HEK293 (cell line): ENCODE results near the gene CATSPERZ.
A peak's percentile ranks its signal among the peaks of the same experiment; 100 is the strongest.

Experiments
- EGR2 ChIP-seq: fragments of 450-650 bp; formaldehyde crosslinking; IDR thresholded peaks from 2 replicates; pipeline ENCODE4 v1.5.1; 2016; ENCODE audit warnings: low read depth, missing biosample characterization, missing genetic modification characterization
- FEZF1 ChIP-seq: fragments of 450-650 bp; formaldehyde crosslinking; IDR thresholded peaks from 2 replicates; pipeline ENCODE4 v1.5.1; 2016; ENCODE audit warnings: missing biosample characterization, missing genetic modification characterization
- GFI1B ChIP-seq: fragments of 450-650 bp; formaldehyde crosslinking; IDR thresholded peaks from 2 replicates; pipeline ENCODE4 v1.5.1; 2016; ENCODE audit warnings: missing biosample characterization, missing genetic modification characterization
- GLIS2 ChIP-seq: fragments of 450-650 bp; formaldehyde crosslinking; IDR thresholded peaks from 2 replicates; pipeline ENCODE4 v1.5.1; 2016; ENCODE audit warnings: missing biosample characterization, missing genetic modification characterization
- KLF1 ChIP-seq: fragments of 450-650 bp; formaldehyde crosslinking; IDR thresholded peaks from 2 replicates; pipeline ENCODE4 v1.5.1; 2016; ENCODE audit warnings: missing biosample characterization, missing genetic modification characterization
- MEIS1 ChIP-seq: sonication (generic); formaldehyde crosslinking; IDR thresholded peaks from 2 replicates; pipeline ENCODE4 v1.8.1; 2022; ENCODE audit warnings: missing genetic modification reagents, mild to moderate bottlenecking, borderline replicate concordance
- ZBTB48 ChIP-seq: fragments of 450-650 bp; formaldehyde crosslinking; IDR thresholded peaks from 2 replicates; pipeline ENCODE4 v1.5.1; 2016; ENCODE audit warnings: missing biosample characterization, missing genetic modification characterization
- ZEB2 ChIP-seq: fragments of 450-650 bp; formaldehyde crosslinking; IDR thresholded peaks from 2 replicates; pipeline ENCODE4 v1.5.1; 2016; ENCODE audit warnings: missing biosample characterization, missing genetic modification characterization
- ZFP69B ChIP-seq: fragments of 450-650 bp; formaldehyde crosslinking; IDR thresholded peaks from 2 replicates; pipeline ENCODE4 v1.5.1; 2016; ENCODE audit warnings: missing biosample characterization, missing genetic modification characterization
- ZNF133 ChIP-seq: fragments of 450-650 bp; formaldehyde crosslinking; IDR thresholded peaks from 2 replicates; pipeline ENCODE4 v1.5.1; 2016; ENCODE audit warnings: missing biosample characterization, missing genetic modification characterization
- ZNF214 ChIP-seq: fragments of 450-650 bp; formaldehyde crosslinking; IDR thresholded peaks from 2 replicates; pipeline ENCODE4 v1.5.1; 2017; ENCODE audit warnings: missing biosample characterization, mild to moderate bottlenecking, missing genetic modification characterization, borderline replicate concordance
- ZNF239 ChIP-seq: fragments of 450-650 bp; formaldehyde crosslinking; IDR thresholded peaks from 2 replicates; pipeline ENCODE4 v1.5.1; 2016; ENCODE audit warnings: missing biosample characterization, missing genetic modification characterization
- ZNF266 ChIP-seq: fragments of 450-650 bp; formaldehyde crosslinking; IDR thresholded peaks from 2 replicates; pipeline ENCODE4 v1.5.1; 2016; ENCODE audit warnings: missing biosample characterization, missing genetic modification characterization, low read depth
- ZNF341 ChIP-seq: fragments of 450-650 bp; formaldehyde crosslinking; IDR thresholded peaks from 2 replicates; pipeline ENCODE4; 2016; ENCODE audit warnings: low read depth, missing biosample characterization, missing genetic modification characterization
- ZNF548 ChIP-seq: fragments of 450-650 bp; formaldehyde crosslinking; IDR thresholded peaks from 2 replicates; pipeline ENCODE4 v1.5.1; 2016; ENCODE audit warnings: missing biosample characterization, missing genetic modification characterization
- ZNF626 ChIP-seq: fragments of 450-650 bp; sonication (Bioruptor Pico); formaldehyde crosslinking; IDR thresholded peaks from 2 replicates; pipeline ENCODE4 v1.5.1; 2018; ENCODE audit warnings: missing biosample characterization, missing genetic modification characterization, inconsistent platforms
- ZNF701 ChIP-seq: fragments of 450-650 bp; formaldehyde crosslinking; IDR thresholded peaks from 2 replicates; pipeline ENCODE4 v1.5.1; 2016; ENCODE audit warnings: missing biosample characterization, missing genetic modification characterization
- ZNF776 ChIP-seq: fragments of 450-650 bp; formaldehyde crosslinking; IDR thresholded peaks from 2 replicates; pipeline ENCODE4 v1.5.0; 2017; ENCODE audit warnings: missing biosample characterization, missing genetic modification characterization, borderline replicate concordance
- ZNF785 ChIP-seq: fragments of 450-650 bp; formaldehyde crosslinking; IDR thresholded peaks from 2 replicates; pipeline ENCODE4 v1.5.1; 2016; ENCODE audit warnings: missing biosample characterization, missing genetic modification characterization
- ZNF791 ChIP-seq: fragments of 450-650 bp; formaldehyde crosslinking; IDR thresholded peaks from 2 replicates; pipeline ENCODE4 v1.5.1; 2016; ENCODE audit warnings: missing biosample characterization, missing genetic modification characterization
- TF ChIP-seq, protein P1 (sequence below): fragments of 450-650 bp; formaldehyde crosslinking; conservative IDR thresholded peaks from 2 replicates; pipeline ENCODE4 v1.5.1; 2016; ENCODE audit warnings: low read depth, missing biosample characterization, missing genetic modification characterization
- TF ChIP-seq, protein P2 (sequence below): fragments of 450-650 bp; formaldehyde crosslinking; IDR thresholded peaks from 2 replicates; pipeline ENCODE4 v1.5.1; 2016; ENCODE audit warnings: missing biosample characterization, missing genetic modification characterization, borderline replicate concordance
- TF ChIP-seq, protein P3 (sequence below): fragments of 450-650 bp; formaldehyde crosslinking; IDR thresholded peaks from 2 replicates; pipeline ENCODE4 v1.5.1; 2016; ENCODE audit warnings: missing biosample characterization, missing genetic modification characterization, low read depth
- TF ChIP-seq, protein P4 (sequence below): fragments of 450-650 bp; formaldehyde crosslinking; IDR thresholded peaks from 2 replicates; pipeline ENCODE4 v1.5.1; 2016; ENCODE audit warnings: missing biosample characterization, missing genetic modification characterization
- TF ChIP-seq, protein P5 (sequence below): fragments of 450-650 bp; formaldehyde crosslinking; IDR thresholded peaks from 2 replicates; pipeline ENCODE4 v1.5.1; 2016; ENCODE audit warnings: missing biosample characterization, missing genetic modification characterization

Gene CATSPERZ

DNA sequence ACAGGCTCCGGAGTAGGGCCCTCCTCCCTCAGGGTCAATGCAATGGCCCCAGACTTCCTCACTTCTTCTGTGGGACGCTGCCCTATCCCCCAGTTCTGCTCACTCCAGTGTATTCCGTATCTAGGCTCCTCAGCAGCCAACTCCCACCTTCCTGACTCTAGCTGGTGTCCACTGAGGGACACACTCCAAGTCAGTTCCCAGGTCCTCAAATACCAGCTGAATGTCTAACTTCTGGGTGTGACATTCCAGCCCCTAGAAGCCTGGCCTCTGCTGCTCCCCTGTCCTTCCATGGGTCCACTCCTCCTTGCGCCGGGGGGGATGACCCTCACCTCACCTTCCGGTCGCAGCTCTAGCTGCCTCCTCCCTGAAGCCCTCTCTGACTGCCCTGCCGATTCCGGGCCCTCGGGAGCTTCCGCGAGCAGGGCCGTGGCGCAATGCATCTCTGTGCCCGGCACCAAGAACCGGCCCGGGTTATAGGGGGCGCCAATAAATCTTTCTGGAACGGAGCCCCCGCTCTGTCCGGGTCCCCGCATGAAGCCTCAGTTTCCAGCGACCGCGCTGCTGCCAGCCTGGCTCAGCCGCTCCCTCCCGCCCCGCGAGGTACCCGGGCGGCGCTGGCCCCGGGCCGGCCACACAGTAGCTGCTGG is 31.1 kb upstream of the CATSPERZ start (continued):
- TF ChIP-seq, protein P1, sequence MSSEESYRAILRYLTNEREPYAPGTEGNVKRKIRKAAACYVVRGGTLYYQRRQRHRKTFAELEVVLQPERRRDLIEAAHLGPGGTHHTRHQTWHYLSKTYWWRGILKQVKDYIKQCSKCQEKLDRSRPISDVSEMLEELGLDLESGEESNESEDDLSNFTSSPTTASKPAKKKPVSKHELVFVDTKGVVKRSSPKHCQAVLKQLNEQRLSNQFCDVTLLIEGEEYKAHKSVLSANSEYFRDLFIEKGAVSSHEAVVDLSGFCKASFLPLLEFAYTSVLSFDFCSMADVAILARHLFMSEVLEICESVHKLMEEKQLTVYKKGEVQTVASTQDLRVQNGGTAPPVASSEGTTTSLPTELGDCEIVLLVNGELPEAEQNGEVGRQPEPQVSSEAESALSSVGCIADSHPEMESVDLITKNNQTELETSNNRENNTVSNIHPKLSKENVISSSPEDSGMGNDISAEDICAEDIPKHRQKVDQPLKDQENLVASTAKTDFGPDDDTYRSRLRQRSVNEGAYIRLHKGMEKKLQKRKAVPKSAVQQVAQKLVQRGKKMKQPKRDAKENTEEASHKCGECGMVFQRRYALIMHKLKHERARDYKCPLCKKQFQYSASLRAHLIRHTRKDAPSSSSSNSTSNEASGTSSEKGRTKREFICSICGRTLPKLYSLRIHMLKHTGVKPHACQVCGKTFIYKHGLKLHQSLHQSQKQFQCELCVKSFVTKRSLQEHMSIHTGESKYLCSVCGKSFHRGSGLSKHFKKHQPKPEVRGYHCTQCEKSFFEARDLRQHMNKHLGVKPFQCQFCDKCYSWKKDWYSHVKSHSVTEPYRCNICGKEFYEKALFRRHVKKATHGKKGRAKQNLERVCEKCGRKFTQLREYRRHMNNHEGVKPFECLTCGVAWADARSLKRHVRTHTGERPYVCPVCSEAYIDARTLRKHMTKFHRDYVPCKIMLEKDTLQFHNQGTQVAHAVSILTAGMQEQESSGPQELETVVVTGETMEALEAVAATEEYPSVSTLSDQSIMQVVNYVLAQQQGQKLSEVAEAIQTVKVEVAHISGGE (tag by site-specific recombination): 0 out of 2 replicates have a peak, but pooled peaks have one; percentile 11
- no peak for TF ChIP-seq ZNF548 (tag by site-specific recombination)
- TF ChIP-seq ZNF341 (tag by site-specific recombination): 0 out of 2 replicates have a peak, but pooled peaks have one; percentile 49
- no peak for TF ChIP-seq ZNF626 (tag by site-specific recombination)
- TF ChIP-seq ZNF701 (tag by site-specific recombination): no peak
- TF ChIP-seq, protein P2, sequence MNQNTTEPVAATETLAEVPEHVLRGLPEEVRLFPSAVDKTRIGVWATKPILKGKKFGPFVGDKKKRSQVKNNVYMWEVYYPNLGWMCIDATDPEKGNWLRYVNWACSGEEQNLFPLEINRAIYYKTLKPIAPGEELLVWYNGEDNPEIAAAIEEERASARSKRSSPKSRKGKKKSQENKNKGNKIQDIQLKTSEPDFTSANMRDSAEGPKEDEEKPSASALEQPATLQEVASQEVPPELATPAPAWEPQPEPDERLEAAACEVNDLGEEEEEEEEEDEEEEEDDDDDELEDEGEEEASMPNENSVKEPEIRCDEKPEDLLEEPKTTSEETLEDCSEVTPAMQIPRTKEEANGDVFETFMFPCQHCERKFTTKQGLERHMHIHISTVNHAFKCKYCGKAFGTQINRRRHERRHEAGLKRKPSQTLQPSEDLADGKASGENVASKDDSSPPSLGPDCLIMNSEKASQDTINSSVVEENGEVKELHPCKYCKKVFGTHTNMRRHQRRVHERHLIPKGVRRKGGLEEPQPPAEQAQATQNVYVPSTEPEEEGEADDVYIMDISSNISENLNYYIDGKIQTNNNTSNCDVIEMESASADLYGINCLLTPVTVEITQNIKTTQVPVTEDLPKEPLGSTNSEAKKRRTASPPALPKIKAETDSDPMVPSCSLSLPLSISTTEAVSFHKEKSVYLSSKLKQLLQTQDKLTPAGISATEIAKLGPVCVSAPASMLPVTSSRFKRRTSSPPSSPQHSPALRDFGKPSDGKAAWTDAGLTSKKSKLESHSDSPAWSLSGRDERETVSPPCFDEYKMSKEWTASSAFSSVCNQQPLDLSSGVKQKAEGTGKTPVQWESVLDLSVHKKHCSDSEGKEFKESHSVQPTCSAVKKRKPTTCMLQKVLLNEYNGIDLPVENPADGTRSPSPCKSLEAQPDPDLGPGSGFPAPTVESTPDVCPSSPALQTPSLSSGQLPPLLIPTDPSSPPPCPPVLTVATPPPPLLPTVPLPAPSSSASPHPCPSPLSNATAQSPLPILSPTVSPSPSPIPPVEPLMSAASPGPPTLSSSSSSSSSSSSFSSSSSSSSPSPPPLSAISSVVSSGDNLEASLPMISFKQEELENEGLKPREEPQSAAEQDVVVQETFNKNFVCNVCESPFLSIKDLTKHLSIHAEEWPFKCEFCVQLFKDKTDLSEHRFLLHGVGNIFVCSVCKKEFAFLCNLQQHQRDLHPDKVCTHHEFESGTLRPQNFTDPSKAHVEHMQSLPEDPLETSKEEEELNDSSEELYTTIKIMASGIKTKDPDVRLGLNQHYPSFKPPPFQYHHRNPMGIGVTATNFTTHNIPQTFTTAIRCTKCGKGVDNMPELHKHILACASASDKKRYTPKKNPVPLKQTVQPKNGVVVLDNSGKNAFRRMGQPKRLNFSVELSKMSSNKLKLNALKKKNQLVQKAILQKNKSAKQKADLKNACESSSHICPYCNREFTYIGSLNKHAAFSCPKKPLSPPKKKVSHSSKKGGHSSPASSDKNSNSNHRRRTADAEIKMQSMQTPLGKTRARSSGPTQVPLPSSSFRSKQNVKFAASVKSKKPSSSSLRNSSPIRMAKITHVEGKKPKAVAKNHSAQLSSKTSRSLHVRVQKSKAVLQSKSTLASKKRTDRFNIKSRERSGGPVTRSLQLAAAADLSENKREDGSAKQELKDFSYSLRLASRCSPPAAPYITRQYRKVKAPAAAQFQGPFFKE (tag by site-specific recombination): no peak
- TF ChIP-seq, protein P3, sequence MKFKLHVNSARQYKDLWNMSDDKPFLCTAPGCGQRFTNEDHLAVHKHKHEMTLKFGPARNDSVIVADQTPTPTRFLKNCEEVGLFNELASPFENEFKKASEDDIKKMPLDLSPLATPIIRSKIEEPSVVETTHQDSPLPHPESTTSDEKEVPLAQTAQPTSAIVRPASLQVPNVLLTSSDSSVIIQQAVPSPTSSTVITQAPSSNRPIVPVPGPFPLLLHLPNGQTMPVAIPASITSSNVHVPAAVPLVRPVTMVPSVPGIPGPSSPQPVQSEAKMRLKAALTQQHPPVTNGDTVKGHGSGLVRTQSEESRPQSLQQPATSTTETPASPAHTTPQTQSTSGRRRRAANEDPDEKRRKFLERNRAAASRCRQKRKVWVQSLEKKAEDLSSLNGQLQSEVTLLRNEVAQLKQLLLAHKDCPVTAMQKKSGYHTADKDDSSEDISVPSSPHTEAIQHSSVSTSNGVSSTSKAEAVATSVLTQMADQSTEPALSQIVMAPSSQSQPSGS (tag by site-specific recombination): no peak
- no peak for TF ChIP-seq ZNF214
- TF ChIP-seq MEIS1 (CRISPR knock-in tag): no peak; the same call in 1 of the 2 replicates
- TF ChIP-seq ZNF133: no peak
- TF ChIP-seq ZBTB48 (tag by site-specific recombination): 0 out of 2 replicates have a peak, but pooled peaks have one; percentile 8
- TF ChIP-seq ZNF785 (tag by site-specific recombination): no peak
- TF ChIP-seq, protein P4, sequence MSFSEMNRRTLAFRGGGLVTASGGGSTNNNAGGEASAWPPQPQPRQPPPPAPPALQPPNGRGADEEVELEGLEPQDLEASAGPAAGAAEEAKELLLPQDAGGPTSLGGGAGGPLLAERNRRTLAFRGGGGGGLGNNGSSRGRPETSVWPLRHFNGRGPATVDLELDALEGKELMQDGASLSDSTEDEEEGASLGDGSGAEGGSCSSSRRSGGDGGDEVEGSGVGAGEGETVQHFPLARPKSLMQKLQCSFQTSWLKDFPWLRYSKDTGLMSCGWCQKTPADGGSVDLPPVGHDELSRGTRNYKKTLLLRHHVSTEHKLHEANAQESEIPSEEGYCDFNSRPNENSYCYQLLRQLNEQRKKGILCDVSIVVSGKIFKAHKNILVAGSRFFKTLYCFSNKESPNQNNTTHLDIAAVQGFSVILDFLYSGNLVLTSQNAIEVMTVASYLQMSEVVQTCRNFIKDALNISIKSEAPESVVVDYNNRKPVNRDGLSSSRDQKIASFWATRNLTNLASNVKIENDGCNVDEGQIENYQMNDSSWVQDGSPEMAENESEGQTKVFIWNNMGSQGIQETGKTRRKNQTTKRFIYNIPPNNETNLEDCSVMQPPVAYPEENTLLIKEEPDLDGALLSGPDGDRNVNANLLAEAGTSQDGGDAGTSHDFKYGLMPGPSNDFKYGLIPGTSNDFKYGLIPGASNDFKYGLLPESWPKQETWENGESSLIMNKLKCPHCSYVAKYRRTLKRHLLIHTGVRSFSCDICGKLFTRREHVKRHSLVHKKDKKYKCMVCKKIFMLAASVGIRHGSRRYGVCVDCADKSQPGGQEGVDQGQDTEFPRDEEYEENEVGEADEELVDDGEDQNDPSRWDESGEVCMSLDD (tag by site-specific recombination): no peak
- no peak for TF ChIP-seq EGR2 (tag by site-specific recombination)
- TF ChIP-seq ZNF239 (tag by site-specific recombination): no peak
- TF ChIP-seq, protein P5, sequence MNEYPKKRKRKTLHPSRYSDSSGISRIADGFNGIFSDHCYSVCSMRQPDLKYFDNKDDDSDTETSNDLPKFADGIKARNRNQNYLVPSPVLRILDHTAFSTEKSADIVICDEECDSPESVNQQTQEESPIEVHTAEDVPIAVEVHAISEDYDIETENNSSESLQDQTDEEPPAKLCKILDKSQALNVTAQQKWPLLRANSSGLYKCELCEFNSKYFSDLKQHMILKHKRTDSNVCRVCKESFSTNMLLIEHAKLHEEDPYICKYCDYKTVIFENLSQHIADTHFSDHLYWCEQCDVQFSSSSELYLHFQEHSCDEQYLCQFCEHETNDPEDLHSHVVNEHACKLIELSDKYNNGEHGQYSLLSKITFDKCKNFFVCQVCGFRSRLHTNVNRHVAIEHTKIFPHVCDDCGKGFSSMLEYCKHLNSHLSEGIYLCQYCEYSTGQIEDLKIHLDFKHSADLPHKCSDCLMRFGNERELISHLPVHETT (tag by site-specific recombination): no peak
- TF ChIP-seq ZFP69B (tag by site-specific recombination): no peak
- no peak for TF ChIP-seq ZNF266
- no peak for TF ChIP-seq ZNF776 (tag by site-specific recombination)
- TF ChIP-seq FEZF1: no peak
- TF ChIP-seq KLF1 (tag by site-specific recombination): no peak; the same call in 1 of the 2 replicates
- no peak for TF ChIP-seq ZNF791 (tag by site-specific recombination)
- TF ChIP-seq GFI1B (tag by site-specific recombination): no peak
- TF ChIP-seq ZEB2 (tag by site-specific recombination): no peak
- no peak for TF ChIP-seq GLIS2 (tag by site-specific recombination)
